Osteoblast (primary cell): ENCODE results near the gene OBI1. TPM values are rescaled to one million over a fixed set of nuclear protein-coding genes. Genes with fewer than 3 reads are reported as not detected.

Experiments used
- DNase-seq: peaks from one replicate; pipeline ENCODE4 v3.0.0; 2011; ENCODE audit warnings: low spot score, mixed read lengths; ENCODE audit not compliant: insufficient read length; ENCODE audit errors: missing footprints
- H2AFZ ChIP-seq: 2 replicates; pipeline ENCODE4 v1.6.0; 2011; ENCODE audit warnings: mild to moderate bottlenecking, low read length
- H3K27ac ChIP-seq: 2 replicates; pipeline ENCODE4 v1.5.1; 2011; ENCODE audit warnings: mild to moderate bottlenecking, low read depth, low read length, moderate library complexity
- H3K27me3 ChIP-seq: 2 replicates; pipeline ENCODE4 v1.6.0; 2012; ENCODE audit warnings: mild to moderate bottlenecking, control low read depth, inconsistent platforms, low read length, moderate library complexity; ENCODE audit not compliant: insufficient read depth
- H3K36me3 ChIP-seq: 2 replicates; pipeline ENCODE4 v1.5.1; 2011; ENCODE audit warnings: mild to moderate bottlenecking, low read length, control low read depth, moderate library complexity; ENCODE audit not compliant: insufficient read depth
- H3K4me1 ChIP-seq: 2 replicates; pipeline ENCODE4 v1.5.1; 2011; ENCODE audit warnings: mild to moderate bottlenecking, low read length, control low read depth, moderate library complexity; ENCODE audit not compliant: insufficient read depth
- H3K4me2 ChIP-seq: 2 replicates; pipeline ENCODE4 v1.6.0; 2011; ENCODE audit warnings: mild to moderate bottlenecking, low read length; ENCODE audit not compliant: insufficient read depth
- H3K4me3 ChIP-seq: fragments of 200-600 bp; sonication (generic); 3 replicates; pipeline ENCODE4 v1.5.1; 2012; ENCODE audit warnings: mild to moderate bottlenecking, low read length, inconsistent platforms; ENCODE audit not compliant: insufficient read depth
- H3K79me2 ChIP-seq: 2 replicates; pipeline ENCODE4 v1.6.0; 2012; ENCODE audit warnings: mild to moderate bottlenecking, low read length, control low read depth, inconsistent platforms; ENCODE audit not compliant: insufficient read depth
- H3K9me3 ChIP-seq: 2 replicates; pipeline ENCODE4 v1.5.1; 2011; ENCODE audit warnings: low read depth, low read length, control low read depth
- H4K20me1 ChIP-seq: 2 replicates; pipeline ENCODE4 v1.6.0; 2012; ENCODE audit warnings: mild to moderate bottlenecking, low read length, control low read depth; ENCODE audit not compliant: insufficient read depth
- total RNA-seq: library from RNA; depleted of rRNA; stranded (reverse); fragments of >200 nt; gene quantifications from 2 replicates; pipeline ENCODE4 v1.2.3, GENCODE V29; 2012
- TF ChIP-seq, protein P1 (sequence below): IDR thresholded peaks from 2 replicates; pipeline ENCODE4 v1.5.1; 2011; ENCODE audit warnings: mild to moderate bottlenecking, low read depth, low read length, moderate library complexity; ENCODE audit errors: extremely low read depth

Gene OBI1
- total RNA-seq, 1 donor, result 12.7 TPM

DNA sequence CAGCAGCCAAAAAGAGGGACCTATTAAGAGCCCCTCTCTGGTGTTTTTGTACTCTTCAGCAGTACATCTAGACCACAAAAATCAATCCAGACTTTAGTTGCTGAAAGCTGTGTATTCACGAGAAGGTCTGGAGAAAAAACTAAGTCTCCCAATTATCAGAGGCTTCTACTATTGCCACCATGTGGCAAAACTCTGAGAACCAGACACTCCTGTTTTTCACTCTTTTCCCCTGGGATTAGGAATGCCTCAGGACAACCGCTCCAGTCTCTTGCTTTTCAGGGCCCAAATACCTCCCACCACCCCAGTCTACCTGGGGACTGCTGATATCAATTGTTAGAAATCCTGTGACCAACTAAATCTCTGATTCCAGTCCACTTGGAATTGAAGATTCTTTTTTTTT lies 30.1 kb upstream of the OBI1 start:
- DNase-seq, result no peak
- no peaks in the 10 kb centered on the region for H4K20me1 ChIP-seq

DNA sequence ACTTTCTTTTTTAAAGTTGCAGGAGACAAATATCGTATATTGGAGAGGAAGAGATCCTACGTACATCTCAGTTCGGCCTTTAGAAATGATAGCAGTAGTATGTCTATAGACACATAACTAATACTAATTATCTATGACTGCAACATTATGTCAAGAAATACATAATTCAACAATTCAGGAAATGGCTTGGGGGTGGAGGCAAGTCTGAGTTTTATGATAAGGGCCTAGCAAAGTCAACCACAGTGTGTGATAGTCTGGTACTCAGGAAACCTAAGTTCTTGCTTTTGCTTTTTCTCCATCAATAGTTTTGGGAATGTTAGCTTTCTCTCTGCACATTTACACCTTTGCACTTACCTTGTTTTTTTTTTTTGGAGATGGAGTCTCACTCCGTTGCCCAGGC lies 27.5 kb upstream of the OBI1 start:
- no peak overlapping the region for H3K4me2 ChIP-seq
- TF ChIP-seq, protein P1, sequence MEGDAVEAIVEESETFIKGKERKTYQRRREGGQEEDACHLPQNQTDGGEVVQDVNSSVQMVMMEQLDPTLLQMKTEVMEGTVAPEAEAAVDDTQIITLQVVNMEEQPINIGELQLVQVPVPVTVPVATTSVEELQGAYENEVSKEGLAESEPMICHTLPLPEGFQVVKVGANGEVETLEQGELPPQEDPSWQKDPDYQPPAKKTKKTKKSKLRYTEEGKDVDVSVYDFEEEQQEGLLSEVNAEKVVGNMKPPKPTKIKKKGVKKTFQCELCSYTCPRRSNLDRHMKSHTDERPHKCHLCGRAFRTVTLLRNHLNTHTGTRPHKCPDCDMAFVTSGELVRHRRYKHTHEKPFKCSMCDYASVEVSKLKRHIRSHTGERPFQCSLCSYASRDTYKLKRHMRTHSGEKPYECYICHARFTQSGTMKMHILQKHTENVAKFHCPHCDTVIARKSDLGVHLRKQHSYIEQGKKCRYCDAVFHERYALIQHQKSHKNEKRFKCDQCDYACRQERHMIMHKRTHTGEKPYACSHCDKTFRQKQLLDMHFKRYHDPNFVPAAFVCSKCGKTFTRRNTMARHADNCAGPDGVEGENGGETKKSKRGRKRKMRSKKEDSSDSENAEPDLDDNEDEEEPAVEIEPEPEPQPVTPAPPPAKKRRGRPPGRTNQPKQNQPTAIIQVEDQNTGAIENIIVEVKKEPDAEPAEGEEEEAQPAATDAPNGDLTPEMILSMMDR, result no peak
- no peaks in the 10 kb centered on the region for H3K27me3 ChIP-seq
- no peak overlapping the region for H2AFZ ChIP-seq
- no peak overlapping the region for H3K27ac ChIP-seq
- no peaks in the 10 kb centered on the region for H4K20me1 ChIP-seq
- DNase-seq, result no peak
- no peak overlapping the region for H3K4me3 ChIP-seq
- H3K79me2 ChIP-seq, result no peaks in the 10 kb centered on the region
- H3K36me3 ChIP-seq, result no peaks in the 10 kb centered on the region
- no peaks in the 10 kb centered on the region for H3K4me1 ChIP-seq
- no peaks in the 10 kb centered on the region for H3K9me3 ChIP-seq

More for the DNA sequence above, 30.1 kb upstream of the OBI1 start:
- TF ChIP-seq, protein P1, result no peak
- Histone ChIP-seq H3K4me2 (no peak overlapping the region), H3K36me3 (no peaks in the 10 kb centered on the region), H3K27me3 (no peaks in the 10 kb centered on the region), H3K79me2 (no peaks in the 10 kb centered on the region), H3K27ac (no peak overlapping the region), H3K4me3 (no peak overlapping the region), H3K4me1 (no peaks in the 10 kb centered on the region), H3K9me3 (no peaks in the 10 kb centered on the region), H2AFZ (no peak overlapping the region)

DNA sequence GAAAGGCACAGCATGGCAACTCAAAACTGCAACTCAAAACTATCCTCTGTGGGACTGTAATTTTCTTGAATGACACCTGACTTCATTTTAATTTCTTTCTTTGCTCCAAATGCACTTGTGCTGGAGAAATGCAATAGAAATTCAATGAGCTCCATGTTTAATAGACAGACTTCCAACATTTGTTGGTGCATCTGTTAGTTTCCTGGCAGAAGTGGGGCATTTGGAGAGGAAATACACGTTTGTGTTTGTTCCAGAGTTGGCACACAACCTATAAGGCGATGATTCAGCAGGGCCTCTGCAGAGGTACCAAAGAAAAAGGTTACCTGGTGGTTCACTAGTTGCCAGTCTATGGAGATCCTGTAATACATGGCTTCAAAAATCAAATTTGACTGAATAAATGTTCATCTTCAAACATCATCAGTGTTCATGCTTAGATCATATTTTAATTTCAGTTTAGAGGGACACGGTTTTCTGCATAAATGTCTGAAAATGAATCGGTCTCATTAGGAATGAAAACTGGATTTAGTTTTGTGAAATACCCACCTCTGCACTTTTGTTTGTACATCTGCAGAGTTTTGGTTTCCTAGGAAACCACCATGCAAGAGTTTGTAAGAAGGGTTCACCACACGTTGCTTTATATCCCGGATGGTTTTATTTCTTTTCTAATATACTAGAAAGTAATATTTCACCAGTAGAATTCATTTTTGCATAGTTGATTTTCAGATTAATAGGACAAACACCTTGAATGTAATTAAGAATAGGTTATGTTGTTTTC lies 21.8 kb upstream of the OBI1 start:
- Histone ChIP-seq H3K4me2 (no peak overlapping the region), H3K27ac (no peak overlapping the region), H3K36me3 (no peaks in the 10 kb centered on the region), H2AFZ (no peak overlapping the region), H3K79me2 (no peaks in the 10 kb centered on the region), H4K20me1 (no peaks in the 10 kb centered on the region), H3K4me1 (no peaks in the 10 kb centered on the region), H3K9me3 (no peaks in the 10 kb centered on the region), H3K27me3 (no peaks in the 10 kb centered on the region), H3K4me3 (no peak overlapping the region)
- DNase-seq, result no peak
- TF ChIP-seq, protein P1, result no peak

DNA sequence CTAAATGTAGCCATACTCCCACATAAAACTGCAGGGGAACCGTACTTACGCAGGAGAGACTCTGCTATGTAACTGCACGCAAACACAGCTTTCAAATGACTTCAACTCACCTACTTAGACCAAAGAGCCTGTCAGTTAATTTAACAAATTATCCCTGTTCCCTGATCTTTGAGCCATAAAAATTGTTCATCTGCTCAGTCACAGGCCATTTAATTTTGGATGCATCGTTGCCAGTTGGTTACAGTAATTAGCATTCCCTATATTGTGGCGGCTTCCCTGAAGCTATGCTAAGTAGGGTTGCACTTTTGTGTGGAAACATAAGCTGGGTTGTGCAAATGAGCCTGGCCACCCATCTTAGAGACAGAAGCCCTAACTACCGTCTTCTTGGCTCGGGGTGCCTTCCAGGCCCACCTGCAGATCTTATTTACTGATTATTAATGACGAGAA lies 21.2 kb upstream of the OBI1 start:
- TF ChIP-seq, protein P1, result no peak
- no peaks in the 10 kb centered on the region for H3K36me3 ChIP-seq
- no peak for DNase-seq
- no peaks in the 10 kb centered on the region for H3K79me2 ChIP-seq
- H3K4me1 ChIP-seq, result no peaks in the 10 kb centered on the region
- H3K9me3 ChIP-seq, result no peaks in the 10 kb centered on the region
- no peak overlapping the region for H3K4me2 ChIP-seq
- H4K20me1 ChIP-seq, result no peaks in the 10 kb centered on the region
- H3K27ac ChIP-seq, result no peak overlapping the region
- no peak overlapping the region for H3K4me3 ChIP-seq
- no peaks in the 10 kb centered on the region for H3K27me3 ChIP-seq
- H2AFZ ChIP-seq, result no peak overlapping the region
